Right forelimb (tissue), 1 donor: Measurements from ENCODE around the gene LRRK1.

Experiments used
- DNase-seq: peaks from one replicate; pipeline ENCODE4 v3.0.0-alpha.2; 2018

Gene LRRK1

GRCh38 chr15:100913961-100914360 is 5.2 kb upstream of the LRRK1 start:
- no peak for DNase-seq

GRCh38 chr15:100914876-100915275 is 4.3 kb upstream of the LRRK1 start:
- DNase-seq = no peak

DNA sequence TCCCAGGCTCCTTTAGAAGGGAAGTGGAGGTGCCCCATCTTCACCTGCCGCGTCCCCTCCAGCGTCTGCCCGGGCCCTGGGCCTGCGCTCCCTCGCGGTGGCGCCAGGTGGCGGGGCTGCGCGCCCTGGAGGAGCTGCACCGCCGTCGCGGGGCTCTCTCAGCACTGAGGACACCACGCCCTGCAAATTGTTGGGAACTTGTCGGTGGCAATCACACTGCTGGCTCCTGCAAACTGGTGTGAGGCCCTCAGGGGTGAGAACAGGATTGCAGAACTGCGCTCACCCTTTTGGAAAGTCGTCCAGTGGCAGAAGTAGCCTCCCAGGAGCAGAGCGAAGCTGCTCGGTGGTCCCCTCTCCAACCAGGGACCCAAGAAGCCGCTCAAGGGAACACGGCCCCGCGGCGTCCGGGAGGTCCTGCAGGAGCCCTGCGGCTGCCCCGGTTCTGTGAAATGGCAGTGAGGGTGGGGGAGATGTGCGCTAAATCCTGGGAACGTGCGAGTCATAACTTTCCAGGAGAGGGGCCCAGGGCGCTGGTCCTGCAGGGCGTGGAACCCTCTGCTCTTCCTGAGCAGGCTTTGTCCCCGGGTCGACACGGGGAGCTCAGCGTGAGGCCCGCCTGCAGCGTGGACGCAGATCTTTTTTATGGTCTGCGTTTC is 995 bp upstream of the LRRK1 start:
- peak; percentile 86 for DNase-seq

- DNase-seq = peak; percentile 66
Observed at GRCh38 chr15:100919481-100920405, 586 bp downstream of the LRRK1 start.

DNA sequence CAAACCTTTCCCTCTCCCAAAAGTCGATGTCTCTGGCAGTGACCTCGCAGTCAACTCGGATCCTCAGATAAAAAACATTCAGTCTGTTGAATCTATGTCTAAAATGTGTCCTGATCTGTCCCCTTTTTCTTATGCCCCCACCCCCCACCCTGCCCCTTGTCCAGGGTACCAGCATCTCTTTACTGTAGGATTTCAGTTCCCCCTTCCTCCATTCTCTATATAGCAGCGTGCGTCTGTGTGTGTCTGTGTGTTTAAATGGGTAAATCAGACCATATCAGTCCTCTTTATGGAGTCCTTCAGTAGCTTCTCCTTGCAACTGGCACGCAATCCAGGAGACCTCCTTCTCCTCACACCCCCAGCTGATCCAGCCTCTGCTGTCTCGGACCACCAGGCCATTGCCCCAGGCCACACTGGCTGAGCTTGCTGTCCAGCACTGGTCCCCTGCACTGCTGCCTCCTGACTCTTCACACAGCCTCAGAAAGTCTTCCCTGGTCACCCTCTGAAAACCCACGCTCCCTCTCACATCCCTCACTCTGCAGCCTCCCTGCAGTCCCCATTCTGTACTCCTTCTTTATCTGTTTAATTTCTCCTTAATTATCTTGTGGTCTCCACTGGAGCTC is 1.5 kb downstream of the LRRK1 start:
- no peak for DNase-seq

DNA sequence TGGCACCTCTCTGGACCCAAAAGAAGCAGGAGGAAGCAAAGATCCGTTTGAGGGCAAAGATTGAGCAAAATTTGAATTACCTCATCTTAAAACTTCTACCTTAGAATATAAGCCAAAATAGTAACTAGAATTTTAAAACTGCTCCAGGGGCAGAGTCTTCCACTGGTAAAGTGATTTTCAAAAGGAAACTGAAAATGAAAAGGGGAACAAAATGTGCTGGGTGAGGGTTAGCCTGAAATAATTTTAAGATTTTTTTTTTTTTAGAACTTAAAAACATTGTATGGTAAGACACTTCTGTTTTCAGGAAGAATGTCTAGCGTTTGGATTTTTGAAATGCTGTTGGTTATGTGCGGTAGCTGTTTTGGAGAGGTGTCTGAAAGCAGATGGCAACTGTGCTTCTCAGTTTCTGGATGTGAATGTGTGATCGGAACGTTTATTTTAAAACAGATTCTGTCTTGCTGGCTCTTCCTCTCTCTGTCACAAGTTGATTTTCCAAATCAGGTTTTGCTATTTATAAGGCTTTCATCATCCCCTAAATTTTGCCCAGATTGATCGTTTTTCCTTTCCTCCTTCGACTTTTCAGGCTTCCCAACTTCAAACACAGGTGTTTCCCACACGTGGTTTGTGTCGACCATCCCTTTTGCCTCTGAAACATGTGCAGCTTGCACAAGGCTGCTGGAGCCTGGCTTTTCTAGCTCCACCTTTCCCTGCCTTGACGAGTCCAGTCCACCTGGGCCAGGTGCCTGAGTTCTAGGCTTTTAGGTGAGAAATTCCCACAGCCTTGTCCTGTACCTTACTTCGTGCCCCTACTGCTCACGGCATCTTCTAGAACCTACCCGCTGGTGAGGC is 3.3 kb downstream of the LRRK1 start:
- no peak for DNase-seq

- DNase-seq = no peak
Observed at GRCh38 chr15:100923076-100923475, 3.9 kb downstream of the LRRK1 start.

GRCh38 chr15:100923902-100924301 is 4.7 kb downstream of the LRRK1 start:
- no peak for DNase-seq

GRCh38 chr15:100924436-100924835 is 5.3 kb downstream of the LRRK1 start:
- no peak for DNase-seq

DNA sequence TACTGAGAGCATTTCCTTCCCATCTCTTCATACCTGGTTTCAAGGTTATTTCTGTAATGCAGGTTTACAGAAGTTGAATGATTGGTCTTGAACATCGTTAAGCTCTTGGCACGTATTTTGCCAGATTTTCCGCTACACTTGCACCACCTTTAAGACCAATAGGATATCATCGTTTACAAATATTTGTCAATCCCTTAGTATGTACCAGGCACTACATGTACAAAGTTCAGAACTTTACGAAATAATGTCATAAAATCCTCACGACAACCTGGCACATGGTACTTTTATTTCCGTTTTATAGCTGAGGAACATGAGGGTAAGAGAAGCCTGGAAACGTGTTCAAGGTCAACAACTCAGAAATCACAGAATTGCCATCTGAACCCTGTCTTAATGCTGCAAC is 6.3 kb downstream of the LRRK1 start:
- DNase-seq = no peak

DNA sequence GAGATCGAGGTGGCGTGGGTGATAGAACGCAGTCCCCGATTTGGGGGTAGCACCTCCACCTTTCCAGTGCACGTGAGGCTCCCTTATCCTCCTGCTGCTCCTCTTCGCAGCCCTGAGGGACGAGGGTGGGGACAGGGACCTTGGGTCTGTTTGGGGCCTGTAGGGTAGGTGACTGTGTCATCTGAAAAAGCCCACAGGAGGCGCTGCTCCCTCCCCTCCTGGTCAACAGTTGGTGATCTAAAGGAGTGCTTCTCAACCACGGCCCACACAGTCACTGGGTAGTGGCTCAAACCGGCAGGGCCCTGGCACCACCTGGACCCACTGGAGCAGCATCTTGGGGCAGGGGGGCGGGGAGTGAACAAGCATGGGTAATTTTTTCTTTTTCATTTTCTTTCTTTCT is 7.1 kb downstream of the LRRK1 start:
- no peak for DNase-seq

DNA sequence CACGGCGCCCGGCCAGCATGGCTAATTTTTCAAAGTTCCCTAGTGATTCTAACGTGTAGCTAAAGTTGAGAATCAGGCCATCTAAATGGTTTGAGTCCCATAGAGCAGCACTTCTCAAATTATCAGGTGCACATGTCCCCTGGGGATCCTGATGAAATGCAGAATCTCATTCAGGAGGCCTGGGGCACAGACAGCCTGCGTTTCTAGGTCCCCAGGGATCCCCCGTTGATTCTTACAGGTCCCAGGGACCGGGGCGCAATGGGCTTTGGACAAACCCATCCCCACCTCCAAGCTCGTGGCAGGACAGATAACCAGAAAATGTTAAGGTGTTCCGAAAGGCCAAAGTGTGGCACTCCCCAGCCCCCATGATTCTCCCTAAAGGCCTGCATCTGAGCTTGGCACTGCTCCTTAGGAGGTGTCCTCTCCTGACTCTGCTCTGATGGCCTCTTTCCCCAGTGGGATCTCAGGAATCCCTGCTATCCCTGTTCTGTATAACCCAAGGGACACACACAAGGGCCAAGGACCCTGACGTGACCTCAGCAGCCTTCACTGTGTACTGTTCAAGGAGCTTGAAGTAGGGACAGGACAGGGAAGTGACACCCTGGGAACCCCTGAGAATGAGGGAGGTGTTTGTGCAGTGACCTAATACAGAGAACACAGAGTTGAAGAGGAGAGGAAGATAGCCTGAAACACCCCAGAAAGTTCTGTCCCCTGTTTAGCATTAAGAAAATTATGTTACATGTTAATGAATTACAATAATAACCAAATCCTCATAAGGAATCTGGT is 8.0 kb downstream of the LRRK1 start:
- DNase-seq = no peak

DNA sequence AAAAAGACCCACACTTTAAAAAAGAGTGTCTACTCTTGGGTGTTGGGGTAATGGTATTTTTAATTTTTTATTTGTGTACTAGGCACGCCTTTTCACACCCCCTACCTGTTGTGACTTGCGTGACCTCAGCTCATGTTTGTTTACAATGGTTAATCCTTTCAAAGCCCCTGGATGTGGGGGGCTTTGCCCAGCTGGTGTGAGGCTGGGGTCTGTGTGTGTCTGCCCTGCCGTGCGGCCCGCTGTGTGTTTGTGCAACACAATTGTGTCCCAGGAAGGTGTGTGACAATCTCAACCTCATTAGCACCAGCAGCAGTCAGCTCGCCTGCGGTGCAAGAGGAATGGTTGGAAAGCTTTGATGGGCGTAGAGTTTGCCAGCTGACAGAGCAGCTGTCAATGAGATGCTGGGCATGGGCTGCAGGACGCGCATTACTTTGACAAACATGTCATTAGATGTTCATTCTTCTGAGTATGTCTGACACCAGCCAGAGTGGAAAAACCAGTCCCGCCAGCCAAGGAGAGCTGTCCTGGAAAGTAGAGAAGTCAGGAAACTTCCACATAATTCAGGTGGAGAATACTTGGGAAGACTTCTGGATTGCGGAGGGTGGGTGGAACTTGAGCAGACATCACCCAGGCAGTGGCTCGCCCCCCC is 9.6 kb downstream of the LRRK1 start:
- DNase-seq = no peak

GRCh38 chr15:100929641-100930042 is 10.5 kb downstream of the LRRK1 start:
- no peak for DNase-seq

- DNase-seq = no peak
Observed at GRCh38 chr15:100930306-100930848, 11.2 kb downstream of the LRRK1 start.

DNA sequence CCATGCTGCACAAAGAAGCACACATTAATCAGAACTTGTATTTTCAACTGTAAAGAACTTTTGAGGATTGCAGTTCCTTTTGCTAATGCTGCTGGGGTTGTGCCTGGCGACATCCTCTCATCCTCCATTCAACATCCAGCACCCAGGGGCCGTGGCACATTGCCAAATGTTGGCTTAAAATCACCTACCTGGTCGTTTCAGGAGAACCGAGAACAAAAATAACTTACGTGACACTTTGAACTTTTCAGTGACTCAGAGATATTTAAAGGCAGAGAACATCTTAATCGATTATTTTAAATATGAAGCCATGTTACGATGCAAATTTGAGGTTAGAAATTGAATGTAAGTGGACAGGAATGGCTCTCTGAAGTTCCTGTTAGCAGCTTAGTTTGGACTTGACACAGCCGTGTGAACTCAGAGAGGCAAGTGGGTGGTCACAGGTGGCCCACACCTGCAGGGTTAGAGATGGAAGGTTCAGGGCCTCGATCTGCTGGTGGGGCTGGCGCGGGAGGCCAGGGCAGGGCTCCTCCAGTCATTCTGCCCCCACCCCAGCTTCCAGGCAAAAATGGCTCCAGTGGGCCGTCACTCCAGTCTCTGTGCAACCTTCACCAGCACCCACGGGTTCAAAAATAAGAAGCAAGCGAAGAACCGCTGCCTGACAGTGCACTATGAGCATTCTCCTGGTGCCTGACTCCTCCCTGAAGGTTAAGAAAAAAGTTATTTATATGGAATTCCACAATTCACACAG is 12.2 kb downstream of the LRRK1 start:
- no peak for DNase-seq

DNA sequence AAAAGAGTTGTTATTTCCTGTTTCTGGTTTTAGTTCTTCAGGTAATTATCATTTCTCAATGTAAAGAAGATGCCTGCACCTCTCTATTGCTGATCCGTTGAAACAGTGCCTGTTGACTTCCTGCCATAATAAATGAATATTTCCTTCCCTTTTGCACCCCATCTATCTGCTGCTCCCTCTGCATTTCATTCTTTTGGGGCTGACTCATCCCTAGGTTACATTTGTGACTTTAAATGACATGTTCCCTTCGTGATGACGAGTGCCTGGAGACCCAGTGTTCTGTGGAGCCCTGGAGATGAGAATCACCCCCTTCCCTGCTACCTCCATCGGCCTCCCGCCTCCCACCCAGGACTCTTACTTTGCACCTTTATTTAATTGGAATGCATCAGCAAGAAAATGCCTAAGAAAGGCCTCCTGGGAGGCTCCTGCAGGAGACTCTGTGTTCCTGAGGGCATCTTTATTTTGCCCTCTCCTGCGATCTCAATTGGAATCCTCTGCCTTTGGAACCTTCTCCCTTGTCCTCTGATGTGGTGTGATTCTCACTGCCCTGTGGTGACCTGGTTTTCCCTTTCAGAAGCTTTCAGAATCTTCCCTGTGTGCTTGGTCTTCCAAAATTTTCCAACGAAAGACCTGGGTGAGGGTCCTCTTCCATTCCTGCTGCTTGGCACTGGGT is 13.7 kb downstream of the LRRK1 start:
- DNase-seq = no peak

- DNase-seq = no peak
Observed at GRCh38 chr15:100934166-100934565, 15.0 kb downstream of the LRRK1 start.

GRCh38 chr15:100934726-100935125 is 15.6 kb downstream of the LRRK1 start:
- DNase-seq = no peak

GRCh38 chr15:100937171-100937570 is 18.0 kb downstream of the LRRK1 start:
- DNase-seq = no peak
